Measurements from ENCODE around the gene TOMM20.
"Not testable (repeated sequence)": the region's sequence is repeated elsewhere in the genome, so short reads cannot be mapped to it uniquely, and the experiment has no call there.

Gene TOMM20

DNA sequence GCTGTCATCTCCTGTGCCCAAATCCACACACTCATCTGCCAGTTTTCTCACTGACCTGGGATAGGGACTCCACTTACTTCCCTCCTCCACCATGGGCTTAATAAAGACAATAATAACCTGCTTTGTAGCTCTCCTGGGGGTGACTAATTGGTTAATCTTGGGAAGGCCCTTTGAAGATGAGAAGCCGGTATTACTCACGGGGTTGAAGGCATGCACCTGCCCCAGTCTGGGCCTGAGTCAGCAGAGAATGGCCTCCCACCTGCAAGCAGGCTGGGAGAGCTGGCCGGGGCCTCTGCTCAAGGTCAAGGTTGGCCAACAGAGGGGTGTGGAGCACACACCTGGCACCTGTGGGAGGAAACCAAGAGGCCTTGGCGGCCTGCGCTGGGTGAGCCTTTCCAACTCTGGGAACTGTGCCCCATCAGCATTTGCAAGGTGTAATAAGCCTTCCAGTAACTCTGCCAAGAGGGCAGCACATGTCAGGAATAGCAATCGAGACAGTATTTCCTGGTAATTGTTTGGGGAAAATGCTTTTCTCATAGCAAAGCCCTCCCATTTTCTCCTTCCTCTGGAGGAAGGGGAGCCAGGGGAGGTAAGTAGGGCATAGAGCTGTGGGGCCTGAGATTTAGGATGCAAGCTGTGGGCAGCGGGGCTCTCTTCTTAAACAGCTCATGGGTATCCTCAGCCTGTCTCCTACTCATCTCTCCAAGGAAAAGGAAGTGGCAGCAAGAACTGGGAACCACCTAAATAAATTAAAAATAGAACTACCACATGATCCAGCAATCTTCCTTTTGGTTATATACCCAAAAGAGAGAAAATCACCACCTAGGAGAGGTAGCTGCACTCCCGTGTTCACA lies 49.0 kb downstream of the TOMM20 start:
- DNase-seq (ENCODE audit: low read depth, low spot score), result no peak

GRCh38 chr1:235078480-235079381 lies 49.9 kb downstream of the TOMM20 start:
- no peak for DNase-seq (ENCODE audit: low read depth, low spot score)

- DNase-seq (ENCODE audit: low read depth, low spot score), result no peak
These were observed 50.8 kb downstream of the TOMM20 start for GRCh38 chr1:235077571-235078479.

- no peak for DNase-seq (ENCODE audit: low read depth, low spot score)
These were observed 51.5 kb downstream of the TOMM20 start for GRCh38 chr1:235077163-235077540.

DNA sequence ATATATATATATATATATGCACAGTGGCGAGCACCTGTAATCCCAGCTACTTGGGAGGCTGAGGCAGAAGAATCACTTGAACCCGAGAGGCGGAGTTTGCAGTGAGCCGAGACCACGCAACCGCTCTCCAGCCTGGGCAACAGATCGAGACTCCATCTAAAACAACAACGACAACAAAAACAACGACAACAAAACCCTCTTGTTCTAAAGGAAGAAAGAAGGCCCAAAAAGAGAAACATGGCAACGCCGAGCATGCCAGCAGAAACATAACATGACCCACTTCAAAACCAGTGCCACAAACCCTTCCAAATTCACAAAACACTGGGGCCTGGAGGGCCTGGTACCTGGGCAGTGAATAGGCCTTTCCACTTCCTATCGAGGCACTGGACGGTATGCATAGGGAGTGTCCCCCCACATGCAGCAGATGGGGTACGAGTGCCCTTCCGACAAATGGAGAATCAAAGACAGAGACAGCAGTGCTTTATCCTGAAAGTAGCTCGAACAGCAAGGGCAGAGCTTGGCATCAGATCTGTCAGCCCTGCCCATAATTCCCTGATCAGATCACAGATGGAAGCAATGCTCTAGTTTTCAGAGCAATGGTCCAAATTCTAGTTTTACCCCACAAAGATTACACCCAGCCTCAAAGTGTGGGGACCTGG lies 52.0 kb downstream of the TOMM20 start:
- no peak for DNase-seq (ENCODE audit: low read depth, low spot score)

- DNase-seq (ENCODE audit: low read depth, low spot score), result no peak
These were observed 52.8 kb downstream of the TOMM20 start for GRCh38 chr1:235075777-235076308.

DNA sequence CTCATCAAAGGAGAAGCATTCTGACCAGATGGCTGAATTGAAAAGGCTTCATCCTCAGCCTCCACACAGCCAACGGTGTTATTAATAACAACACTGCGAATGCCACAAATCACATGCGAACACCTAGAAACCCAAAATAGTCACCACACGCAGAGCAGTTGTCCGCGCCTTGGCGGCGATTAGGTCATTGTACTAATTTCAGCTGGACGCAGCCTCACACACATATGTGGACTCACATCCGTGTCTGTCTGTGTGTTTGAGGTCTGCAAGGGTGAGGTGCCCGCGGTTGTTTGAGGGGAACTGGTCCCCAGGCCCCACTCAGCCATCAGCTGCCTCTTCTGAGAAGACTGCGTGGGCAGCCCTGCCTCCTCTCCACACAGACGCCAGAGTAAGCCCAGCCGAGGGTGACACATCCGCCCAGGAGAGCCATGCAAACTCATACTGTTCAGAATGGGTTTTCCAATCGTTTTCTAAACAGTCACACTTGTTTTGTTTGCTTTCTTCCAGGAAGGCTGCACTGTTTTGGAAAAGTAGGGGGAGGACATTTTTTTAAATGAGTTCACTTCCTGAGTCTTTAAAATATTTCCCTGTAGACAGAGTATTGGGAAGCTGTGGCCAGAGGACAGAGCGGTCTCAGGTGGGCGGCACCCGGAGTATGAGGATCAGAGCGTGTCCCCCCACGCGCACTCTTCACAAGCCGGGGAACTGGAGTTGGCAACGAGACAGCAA lies 53.4 kb downstream of the TOMM20 start:
- no peak for DNase-seq (ENCODE audit: low read depth, low spot score)

GRCh38 chr1:235074523-235075047 lies 54.1 kb downstream of the TOMM20 start:
- DNase-seq (ENCODE audit: low read depth, low spot score), result no peak

GRCh38 chr1:235073968-235074522 lies 54.6 kb downstream of the TOMM20 start:
- no peak for DNase-seq (ENCODE audit: low read depth, low spot score)

DNA sequence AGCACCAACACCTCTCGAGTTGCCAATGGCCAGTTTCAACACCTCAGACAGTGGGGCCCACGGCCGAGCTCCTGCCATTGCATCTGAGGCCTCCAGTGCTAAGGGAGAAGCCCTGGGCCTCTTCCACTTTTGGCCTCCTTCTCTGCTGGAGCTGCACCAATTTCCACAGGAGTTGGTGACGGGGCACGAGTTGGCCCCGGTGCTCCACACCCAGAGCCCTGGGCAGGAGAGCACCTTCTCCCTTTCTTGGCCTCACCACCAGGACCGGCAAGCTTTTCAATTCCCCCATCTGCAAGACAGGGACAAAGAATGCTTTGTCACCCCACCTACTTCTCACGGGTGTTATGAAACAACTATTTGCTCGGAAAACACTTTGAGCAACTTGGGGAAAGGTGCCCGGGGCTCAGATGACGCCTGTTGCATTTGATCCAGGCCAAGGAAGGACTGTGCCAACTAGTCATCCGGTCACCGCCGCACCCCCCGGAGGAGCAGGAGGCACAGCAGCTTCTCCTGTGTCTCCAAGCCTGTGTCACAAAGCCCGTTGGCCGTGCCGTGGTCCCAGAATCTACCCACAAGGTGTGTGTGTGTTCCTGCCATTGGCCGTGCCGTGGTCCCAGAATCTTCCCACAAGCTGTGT lies 55.2 kb downstream of the TOMM20 start:
- no peak for DNase-seq (ENCODE audit: low read depth, low spot score)

DNA sequence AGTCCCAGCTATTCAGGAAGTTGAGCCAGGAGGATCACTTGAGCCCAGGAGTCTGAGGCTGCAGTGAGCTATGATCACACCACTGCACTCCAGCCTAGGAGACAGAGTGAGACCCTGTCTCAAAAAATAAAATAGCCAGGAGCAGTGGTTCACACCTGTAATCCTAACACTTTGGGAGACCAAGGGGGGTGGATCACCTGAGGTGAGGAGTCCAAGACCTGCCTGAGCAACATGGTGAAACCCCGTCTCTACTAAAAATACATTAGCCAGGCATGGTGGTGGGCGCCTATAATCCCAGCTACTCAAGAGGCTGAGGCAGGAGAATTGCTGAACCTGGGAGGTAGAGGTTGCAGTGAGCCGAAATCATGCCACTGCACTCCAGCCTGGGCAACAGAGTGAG lies 56.1 kb downstream of the TOMM20 start:
- DNase-seq (ENCODE audit: low read depth, low spot score), result not testable (repeated sequence)

DNA sequence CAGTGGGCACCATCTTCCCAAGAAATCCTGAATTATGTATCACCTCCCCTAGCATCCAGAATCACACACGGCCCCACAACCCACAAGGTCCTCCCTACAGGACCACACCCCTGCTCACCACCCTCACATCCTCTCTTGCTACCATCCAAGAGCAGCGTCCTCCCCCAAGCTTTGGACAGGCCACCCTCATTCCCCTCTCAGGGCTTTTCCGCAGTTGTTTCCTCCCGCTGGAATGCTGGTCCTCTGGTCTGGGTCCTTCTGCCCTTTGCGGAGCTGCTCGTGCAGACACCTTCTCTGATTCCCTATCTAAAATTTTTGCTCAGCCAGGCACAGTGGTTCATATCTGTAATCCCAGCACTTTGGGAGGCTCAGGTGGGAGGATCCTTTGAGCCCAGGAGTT lies 56.5 kb downstream of the TOMM20 start:
- DNase-seq (ENCODE audit: low read depth, low spot score), result no peak

GRCh38 chr1:235070819-235071218 lies 57.8 kb downstream of the TOMM20 start:
- DNase-seq (ENCODE audit: low read depth, low spot score), result no peak

- no peak for DNase-seq (ENCODE audit: low read depth, low spot score)
These were observed 58.8 kb downstream of the TOMM20 start for GRCh38 chr1:235069577-235070563.

DNA sequence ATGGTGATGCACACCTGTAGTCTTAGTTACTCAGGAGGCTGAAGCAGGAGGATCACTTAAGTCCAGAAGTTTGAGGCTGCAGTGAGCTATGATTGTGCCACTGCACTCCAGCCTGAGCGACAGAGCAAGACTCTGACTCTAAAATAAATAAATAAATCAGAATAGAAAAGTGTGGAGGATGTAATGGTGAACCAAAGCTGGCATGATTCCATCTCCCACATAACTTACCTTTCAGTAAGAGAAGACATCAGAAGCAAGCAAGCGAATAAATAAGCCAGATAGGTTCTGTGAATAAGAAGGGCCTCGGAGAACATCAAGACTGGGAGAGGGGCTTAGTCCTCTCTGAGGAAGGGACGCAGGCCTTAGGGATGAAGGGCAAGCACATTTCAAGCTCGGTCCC lies 59.5 kb downstream of the TOMM20 start:
- no peak for DNase-seq (ENCODE audit: low read depth, low spot score)

GRCh38 chr1:235068158-235069121 lies 60.2 kb downstream of the TOMM20 start:
- no peak for DNase-seq (ENCODE audit: low read depth, low spot score)
